H1 (cell line): ENCODE measurements around the gene KHDRBS1. TPM values are rescaled to one million over a fixed set of nuclear protein-coding genes. Genes with fewer than 3 reads are reported as not detected.

ENCODE experiments used
- CTCF ChIA-PET: fragments of 300-600 bp; sonication (Branson Sonifier 250); formaldehyde crosslinking; loops from one replicate; lab custom pipeline; 2021; ENCODE audit not compliant: partially characterized antibody; lab: Charles Lee
- POLR2A ChIA-PET: fragments of 300-600 bp; sonication (Branson Sonifier 250); formaldehyde crosslinking; loops from one replicate; lab custom pipeline; 2021; ENCODE audit warnings: inconsistent platforms; ENCODE audit not compliant: partially characterized antibody; lab: Charles Lee
- DNase-seq, 2 experiments: peaks; one replicate each; pipeline versions ENCODE4 v3.0.0 to v3.0.0-alpha.2; 2010 to 2022; ENCODE audit warnings: low spot score in 2 of 2, low read depth in 1 of 2, mixed read lengths in 1 of 2
- FAIRE-seq: peaks from 2 replicates; lab custom pipeline; 2011; peaks lifted over from hg19 to GRCh38; lab: Jason Lieb, UNC
- H2AFZ ChIP-seq: 2 replicates; pipeline ENCODE4 v1.8.1; 2012; ENCODE audit warnings: low read length, inconsistent platforms
- H2AK5ac ChIP-seq: 2 replicates; pipeline ENCODE4 v1.6.1; 2013; ENCODE audit warnings: low read depth, low read length
- H2BK120ac ChIP-seq: replicated peaks from 2 replicates; pipeline ENCODE3; 2013; ENCODE audit warnings: low read depth, low read length, inconsistent platforms
- H2BK12ac ChIP-seq: 2 replicates; pipeline ENCODE4 v1.6.1; 2013; ENCODE audit warnings: low read depth, low read length
- H2BK15ac ChIP-seq: 2 replicates; pipeline ENCODE4 v1.6.1; 2013; ENCODE audit warnings: low read length
- H2BK20ac ChIP-seq: 2 replicates; pipeline ENCODE4 v1.6.1; 2013; ENCODE audit warnings: low read length
- H2BK5ac ChIP-seq: 2 replicates; pipeline ENCODE4 v1.6.1; 2013; ENCODE audit warnings: low read depth, low read length
- H3K14ac ChIP-seq: 2 replicates; pipeline ENCODE4 v1.6.1; 2013; ENCODE audit warnings: inconsistent platforms; ENCODE audit not compliant: insufficient read length
- H3K18ac ChIP-seq: 2 replicates; pipeline ENCODE4 v1.6.1; 2013; ENCODE audit warnings: low read length; ENCODE audit errors: extremely low read depth
- H3K23ac ChIP-seq: 2 replicates; pipeline ENCODE4 v1.6.1; 2013; ENCODE audit warnings: inconsistent platforms; ENCODE audit not compliant: insufficient read length
- H3K23me2 ChIP-seq: 2 replicates; pipeline ENCODE4 v1.6.1; 2013; ENCODE audit warnings: low read depth, low read length
- H3K27ac ChIP-seq: 2 replicates; pipeline ENCODE4 v1.6.1; 2011; ENCODE audit warnings: low read depth, low read length, inconsistent platforms
- H3K27me3 ChIP-seq, 4 experiments: replicated peaks in 1 of 4; 1 replicate in 1 of 4; 2 replicates in 3 of 4; pipeline versions ENCODE4 v1.6.1 to v1.8.1; 2011 to 2013; ENCODE audit warnings: low read length in 3 of 4, mild to moderate bottlenecking in 3 of 4, inconsistent platforms in 2 of 4, mixed read lengths in 2 of 4, moderate library complexity in 1 of 4; ENCODE audit not compliant: control insufficient read depth in 3 of 4, insufficient read depth in 3 of 4; ENCODE audit errors: extremely low read depth in 1 of 4
- H3K36me3 ChIP-seq, 4 experiments: 2 replicates each; pipeline versions ENCODE4 v1.6.1 to v1.8.1; 2011 to 2013; ENCODE audit warnings: mild to moderate bottlenecking in 4 of 4, low read length in 3 of 4, moderate library complexity in 2 of 4, control low read depth in 1 of 4, inconsistent platforms in 1 of 4; ENCODE audit not compliant: insufficient read depth in 4 of 4, control insufficient read depth in 2 of 4
- H3K4ac ChIP-seq: replicated peaks from 2 replicates; pipeline ENCODE3; 2013; ENCODE audit warnings: low read length, low read depth, mixed read lengths, inconsistent platforms; ENCODE audit not compliant: insufficient read length
- H3K4me1 ChIP-seq, 4 experiments: replicated peaks in 1 of 4; 1 replicate in 1 of 4; 2 replicates in 3 of 4; pipeline versions ENCODE4 v1.6.1 to v1.8.1; 2011 to 2013; ENCODE audit warnings: low read length in 3 of 4, inconsistent platforms in 2 of 4, mixed read lengths in 1 of 4; ENCODE audit not compliant: insufficient read depth in 4 of 4, control insufficient read depth in 3 of 4
- H3K4me2 ChIP-seq, 2 experiments: 2 replicates each; pipeline versions ENCODE4 v1.6.1 to v1.8.1; 2011 to 2013; ENCODE audit warnings: low read depth in 2 of 2, low read length in 2 of 2, control low read depth in 1 of 2, inconsistent platforms in 1 of 2, mild to moderate bottlenecking in 1 of 2; ENCODE audit not compliant: insufficient read depth in 1 of 2
- H3K4me3 ChIP-seq, 4 experiments: fragments of 200-600, 300-600 bp in 1 of 4; sonication (generic), shearing (Covaris generic), sonication (Bioruptor Twin) in 1 of 4; 2 replicates each; pipeline versions ENCODE4 v1.5.1 to v1.8.1; 2011 to 2016; ENCODE audit warnings: low read length in 4 of 4, low read depth in 3 of 4, control low read depth in 2 of 4, inconsistent platforms in 2 of 4, mild to moderate bottlenecking in 2 of 4, mixed read lengths in 1 of 4, moderate library complexity in 1 of 4; ENCODE audit not compliant: insufficient read depth in 2 of 4; ENCODE audit errors: extremely low read depth in 1 of 4
- H3K56ac ChIP-seq: replicated peaks from 2 replicates; pipeline ENCODE3; 2013; ENCODE audit warnings: low read depth, mild to moderate bottlenecking, mixed read lengths, low read length, inconsistent platforms; ENCODE audit not compliant: insufficient read length
- H3K79me1 ChIP-seq: 2 replicates; pipeline ENCODE4 v1.6.1; 2013; ENCODE audit warnings: low read depth, low read length, control low read depth
- H3K79me2 ChIP-seq, 2 experiments: 2 replicates each; pipeline versions ENCODE4 v1.6.1 to v1.8.1; 2012 to 2013; ENCODE audit warnings: low read length in 2 of 2, mild to moderate bottlenecking in 2 of 2, inconsistent platforms in 1 of 2; ENCODE audit not compliant: insufficient read depth in 2 of 2, control insufficient read depth in 1 of 2
- H3K9ac ChIP-seq, 4 experiments: replicated peaks in 1 of 4; 1 replicate in 1 of 4; 2 replicates in 3 of 4; pipeline versions ENCODE4 v1.6.1 to v1.8.1; 2011 to 2013; ENCODE audit warnings: low read depth in 3 of 4, low read length in 3 of 4, control low read depth in 2 of 4, mild to moderate bottlenecking in 2 of 4, moderate library complexity in 2 of 4, inconsistent platforms in 1 of 4; ENCODE audit errors: extremely low read depth in 1 of 4
- H3K9me3 ChIP-seq, 2 experiments: 2 replicates each; pipeline versions ENCODE4 v1.6.1 to v1.8.1; 2012 to 2013; ENCODE audit warnings: mild to moderate bottlenecking in 2 of 2, moderate library complexity in 2 of 2, control low read depth in 1 of 2, inconsistent platforms in 1 of 2, low read depth in 1 of 2, low read length in 1 of 2, mixed read lengths in 1 of 2; ENCODE audit not compliant: insufficient read depth in 2 of 2
- H4K20me1 ChIP-seq, 2 experiments: replicated peaks in 1 of 2; 2 replicates each; pipeline versions ENCODE3 to v1.8.1; 2011 to 2013; ENCODE audit warnings: inconsistent platforms in 2 of 2, low read length in 2 of 2, mild to moderate bottlenecking in 1 of 2; ENCODE audit not compliant: insufficient read depth in 2 of 2, control insufficient read depth in 1 of 2
- H4K5ac ChIP-seq: 2 replicates; pipeline ENCODE4 v1.6.1; 2013; ENCODE audit warnings: low read length, low read depth, mixed read lengths, inconsistent platforms; ENCODE audit not compliant: insufficient read length
- H4K8ac ChIP-seq: 2 replicates; pipeline ENCODE4 v1.8.0; 2013; ENCODE audit warnings: mild to moderate bottlenecking, moderate library complexity, low read length, inconsistent platforms; ENCODE audit not compliant: insufficient read depth; ENCODE audit errors: extremely low read depth
- H4K91ac ChIP-seq: replicated peaks from 2 replicates; pipeline ENCODE3; 2013; ENCODE audit warnings: low read length, mixed read lengths, inconsistent platforms; ENCODE audit not compliant: insufficient read length
- CHD1 ChIP-seq: IDR thresholded peaks from 2 replicates; pipeline ENCODE4 v1.6.1; 2012; ENCODE audit warnings: low read depth, low read length, improper control_type of control experiment
- CHD2 ChIP-seq: IDR thresholded peaks from 2 replicates; pipeline ENCODE4 v1.6.1; 2012; ENCODE audit warnings: low read length, improper control_type of control experiment
- CREB1 ChIP-seq: IDR thresholded peaks from 2 replicates; pipeline ENCODE4 v1.6.1; 2012; ENCODE audit warnings: inconsistent platforms
- CTCF ChIP-seq, 3 experiments: IDR thresholded peaks; 1 replicate in 2 of 3; 2 replicates in 1 of 3; pipeline versions ENCODE4 v1.5.1 to v1.6.1; 2011; ENCODE audit warnings: low read length in 3 of 3, mild to moderate bottlenecking in 3 of 3, inconsistent platforms in 2 of 3, low read depth in 1 of 3, moderate library complexity in 1 of 3; ENCODE audit not compliant: insufficient read depth in 1 of 3; ENCODE audit errors: control extremely low read depth in 1 of 3
- JUND ChIP-seq: IDR thresholded peaks from 2 replicates; pipeline ENCODE4 v1.6.1; 2011; ENCODE audit warnings: mild to moderate bottlenecking, improper control_type of control experiment, low read length
- KDM5A ChIP-seq: fragments of 200-600 bp; IDR thresholded peaks from 2 replicates; pipeline ENCODE4 v1.7.1; 2012; ENCODE audit warnings: mild to moderate bottlenecking, low read length, inconsistent platforms, mixed read lengths
- NANOG ChIP-seq: IDR thresholded peaks from 2 replicates; pipeline ENCODE4 v1.6.1; 2011; ENCODE audit warnings: low read length, low read depth, mild to moderate bottlenecking, inconsistent platforms; ENCODE audit not compliant: insufficient read depth, poor library complexity, severe bottlenecking
- SIN3A ChIP-seq, 2 experiments: IDR thresholded peaks in 1 of 2; conservative IDR thresholded peaks in 1 of 2; 2 replicates each; pipeline ENCODE4 v1.6.1; 2011 to 2012; ENCODE audit warnings: low read length in 2 of 2, improper control_type of control experiment in 1 of 2, low read depth in 1 of 2, mild to moderate bottlenecking in 1 of 2
- SIRT6 ChIP-seq: IDR thresholded peaks from one replicate; pipeline ENCODE4 v1.7.1; 2012; ENCODE audit warnings: low read length, inconsistent platforms
- SP4 ChIP-seq: IDR thresholded peaks from 2 replicates; pipeline ENCODE4 v1.6.1; 2012; ENCODE audit warnings: low read length, inconsistent platforms
- YY1 ChIP-seq: IDR thresholded peaks from 2 replicates; pipeline ENCODE4 v1.6.1; 2011; ENCODE audit warnings: low read depth, mild to moderate bottlenecking, low read length
- ZNF274 ChIP-seq: IDR thresholded peaks from 2 replicates; pipeline ENCODE4 v1.7.0; 2012; ENCODE audit warnings: low read length, borderline replicate concordance; ENCODE audit errors: extremely low read depth
- WGBS, 2 experiments: shearing (Covaris generic) in 1 of 2; methylation state at CpG; one replicate each; pipeline versions ENCODE4 v1.1.6 to v1.1.7; 2013 to 2015; ENCODE audit warnings: low lambda C conversion rate in 2 of 2, mixed read lengths in 2 of 2, inconsistent platforms in 1 of 2, low coverage in 1 of 2, missing lambda C conversion rate in 1 of 2; ENCODE audit not compliant: insufficient replicate concordance in 2 of 2, insufficient coverage in 1 of 2, insufficient read length in 1 of 2; ENCODE audit errors: extremely low coverage in 1 of 2, missing lambda C conversion rate in 1 of 2; 5-methylcytosine and 5-hydroxymethylcytosine counted together
- polyA plus RNA-seq, 7 experiments: library from polyadenylated mRNA; depleted of rRNA in 3 of 7; stranded (reverse) in 5 of 7; unstranded in 2 of 7; fragments of >200 nt in 5 of 7; fragments of 200-250 nt in 2 of 7; gene quantifications; 1 replicate in 5 of 7; 2 replicates in 1 of 7; 4 replicates in 1 of 7; pipeline versions ENCODE4 v1.2.1 to v1.2.3, GENCODE V29; 2011 to 2013; ENCODE audit warnings: missing spikeins in 2 of 7, mixed read lengths in 2 of 7
- total RNA-seq: library from RNA; stranded (reverse); fragmentation: NEBNext Ultra II Directional; extraction: Animal tissue kit (Norgen Biotek cat#: 25700); gene quantifications from 2 replicates; pipeline ENCODE4 v1.2.1, GENCODE V29; 2021

KHDRBS1 gene
- total and polyA plus RNA-seq, 2 of the 8 experiments (the other 6 are each of a cell fraction or from before 2014, with no cell fraction given) = 53.8 to 284 TPM

GRCh38 chr1:32010246-32010645, 3.4 kb upstream of the KHDRBS1 start:
- Histone ChIP-seq H2BK5ac (no peak overlapping the region), H2BK15ac (no peak overlapping the region), H3K23me2 (peaks cover 6% of the 10 kb centered on the region), H3K18ac (no peak overlapping the region), H4K5ac (no peak overlapping the region), H4K8ac (no peak overlapping the region), H3K4me2 (no peak overlapping the region), H2BK120ac (no peak overlapping the region), H3K79me2 (peaks cover 13 to 15% of the 10 kb centered on the region in 2 experiments), H3K27ac (no peak overlapping the region), H3K14ac (no peak overlapping the region), H2BK12ac (no peak overlapping the region), H2AK5ac (no peak overlapping the region), H3K9ac (no peak overlapping the region), H2BK20ac (no peak overlapping the region), H3K23ac (no peak overlapping the region), H4K20me1 (peaks cover 8 to 10% of the 10 kb centered on the region in 2 experiments), H3K4me3 (no peak overlapping the region), H3K27me3 (no peaks in the 10 kb centered on the region), H3K36me3 (no peaks in the 10 kb centered on the region), H4K91ac (no peak overlapping the region), H3K79me1 (no peaks in the 10 kb centered on the region), H3K4me1 (peaks cover 7 to 18% (median 8%) of the 10 kb centered on the region in 4 experiments), H3K56ac (no peak overlapping the region), H3K9me3 (no peaks in the 10 kb centered on the region), H3K4ac (no peak overlapping the region), H2AFZ (no peak overlapping the region)
- FAIRE-seq (no peak), DNase-seq (no peak)
- 96% methylated on average over 5 of the region's 5 CpGs; no CpG with 5 or more reads in 1 of the 2 experiments for WGBS, 2 experiments
- ChIA-PET POLR2A (interaction anchor here (0.7 to 2.2 kb wide), 4 partner anchors 12 to 155 kb away, joined by 3 to 5 read pairs (median 3); no protein-coding TSS in a partner anchor), CTCF (interaction anchor here (0.6 to 10.0 kb wide), 3 partner anchors 14 to 73 kb away, joined by 3 to 72 read pairs (median 3); no protein-coding TSS in a partner anchor)
- TF ChIP-seq NANOG (no peak), SIRT6 (no peak), CHD2 (no peak), SP4 (no peak), JUND (no peak), CTCF (IDR thresholded peaks at IDR 0.05; ENCODE audit: control extremely low read depth in 1 of 3, insufficient read depth in 1 of 3, low read depth in 1 of 3, low read length in 3 of 3) (no peak), ZNF274 (no peak), SIN3A (conservative IDR thresholded peaks at IDR 0.05 in 1 of 2, IDR thresholded peaks at IDR 0.05 in 1 of 2; ENCODE audit: low read depth in 1 of 2, low read length in 2 of 2) (no peak), CHD1 (no peak), CREB1 (no peak), YY1 (no peak), KDM5A (no peak)
